A549 (cell line): ENCODE data around the gene SLC7A6OS.

ENCODE experiments used
- POLR2AphosphoS2 ChIP-seq: conservative IDR thresholded peaks from 2 replicates; pipeline ENCODE4 v1.6.1; 2012; ENCODE audit warnings: low read length, improper control_type of control experiment, inconsistent platforms
- TF ChIP-seq, protein P1 (sequence below): fragments of >200 bp; sonication (Bioruptor Twin); formaldehyde crosslinking; IDR thresholded peaks from 3 replicates; pipeline ENCODE4 v1.5.1; 2016
- TF ChIP-seq, protein P2 (sequence below): fragments of 200-600 bp; sonication (generic); IDR thresholded peaks from 2 replicates; pipeline ENCODE4 v1.6.1; 2016; ENCODE audit warnings: antibody characterized with exemption, mild to moderate bottlenecking, moderate library complexity

GRCh38 chr16:68332411-68333121 is 21.8 kb upstream of the SLC7A6OS start:
- no peak for TF ChIP-seq POLR2AphosphoS2
- TF ChIP-seq, protein P1, sequence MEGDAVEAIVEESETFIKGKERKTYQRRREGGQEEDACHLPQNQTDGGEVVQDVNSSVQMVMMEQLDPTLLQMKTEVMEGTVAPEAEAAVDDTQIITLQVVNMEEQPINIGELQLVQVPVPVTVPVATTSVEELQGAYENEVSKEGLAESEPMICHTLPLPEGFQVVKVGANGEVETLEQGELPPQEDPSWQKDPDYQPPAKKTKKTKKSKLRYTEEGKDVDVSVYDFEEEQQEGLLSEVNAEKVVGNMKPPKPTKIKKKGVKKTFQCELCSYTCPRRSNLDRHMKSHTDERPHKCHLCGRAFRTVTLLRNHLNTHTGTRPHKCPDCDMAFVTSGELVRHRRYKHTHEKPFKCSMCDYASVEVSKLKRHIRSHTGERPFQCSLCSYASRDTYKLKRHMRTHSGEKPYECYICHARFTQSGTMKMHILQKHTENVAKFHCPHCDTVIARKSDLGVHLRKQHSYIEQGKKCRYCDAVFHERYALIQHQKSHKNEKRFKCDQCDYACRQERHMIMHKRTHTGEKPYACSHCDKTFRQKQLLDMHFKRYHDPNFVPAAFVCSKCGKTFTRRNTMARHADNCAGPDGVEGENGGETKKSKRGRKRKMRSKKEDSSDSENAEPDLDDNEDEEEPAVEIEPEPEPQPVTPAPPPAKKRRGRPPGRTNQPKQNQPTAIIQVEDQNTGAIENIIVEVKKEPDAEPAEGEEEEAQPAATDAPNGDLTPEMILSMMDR: no peak
- TF ChIP-seq, protein P2, sequence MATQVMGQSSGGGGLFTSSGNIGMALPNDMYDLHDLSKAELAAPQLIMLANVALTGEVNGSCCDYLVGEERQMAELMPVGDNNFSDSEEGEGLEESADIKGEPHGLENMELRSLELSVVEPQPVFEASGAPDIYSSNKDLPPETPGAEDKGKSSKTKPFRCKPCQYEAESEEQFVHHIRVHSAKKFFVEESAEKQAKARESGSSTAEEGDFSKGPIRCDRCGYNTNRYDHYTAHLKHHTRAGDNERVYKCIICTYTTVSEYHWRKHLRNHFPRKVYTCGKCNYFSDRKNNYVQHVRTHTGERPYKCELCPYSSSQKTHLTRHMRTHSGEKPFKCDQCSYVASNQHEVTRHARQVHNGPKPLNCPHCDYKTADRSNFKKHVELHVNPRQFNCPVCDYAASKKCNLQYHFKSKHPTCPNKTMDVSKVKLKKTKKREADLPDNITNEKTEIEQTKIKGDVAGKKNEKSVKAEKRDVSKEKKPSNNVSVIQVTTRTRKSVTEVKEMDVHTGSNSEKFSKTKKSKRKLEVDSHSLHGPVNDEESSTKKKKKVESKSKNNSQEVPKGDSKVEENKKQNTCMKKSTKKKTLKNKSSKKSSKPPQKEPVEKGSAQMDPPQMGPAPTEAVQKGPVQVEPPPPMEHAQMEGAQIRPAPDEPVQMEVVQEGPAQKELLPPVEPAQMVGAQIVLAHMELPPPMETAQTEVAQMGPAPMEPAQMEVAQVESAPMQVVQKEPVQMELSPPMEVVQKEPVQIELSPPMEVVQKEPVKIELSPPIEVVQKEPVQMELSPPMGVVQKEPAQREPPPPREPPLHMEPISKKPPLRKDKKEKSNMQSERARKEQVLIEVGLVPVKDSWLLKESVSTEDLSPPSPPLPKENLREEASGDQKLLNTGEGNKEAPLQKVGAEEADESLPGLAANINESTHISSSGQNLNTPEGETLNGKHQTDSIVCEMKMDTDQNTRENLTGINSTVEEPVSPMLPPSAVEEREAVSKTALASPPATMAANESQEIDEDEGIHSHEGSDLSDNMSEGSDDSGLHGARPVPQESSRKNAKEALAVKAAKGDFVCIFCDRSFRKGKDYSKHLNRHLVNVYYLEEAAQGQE: no peak
